A549 treated with ZK216348 at 1 μM for 4 hours (cell line): Measurements from ENCODE around the gene MYL11. TPM values are rescaled to one million over a fixed set of nuclear protein-coding genes. Genes with fewer than 3 reads are reported as not detected.

ENCODE experiments used
- total RNA-seq: library from RNA; stranded (reverse); fragments of 200-300 nt; extraction: Qiagen RNA extraction; gene quantifications from 5 replicates; pipeline ENCODE4 v1.2.3, GENCODE V29; 2022; ENCODE audit warnings: low read depth

The MYL11 gene, protein sequence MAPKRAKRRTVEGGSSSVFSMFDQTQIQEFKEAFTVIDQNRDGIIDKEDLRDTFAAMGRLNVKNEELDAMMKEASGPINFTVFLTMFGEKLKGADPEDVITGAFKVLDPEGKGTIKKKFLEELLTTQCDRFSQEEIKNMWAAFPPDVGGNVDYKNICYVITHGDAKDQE
- total RNA-seq = not detected in 5 replicates

DNA sequence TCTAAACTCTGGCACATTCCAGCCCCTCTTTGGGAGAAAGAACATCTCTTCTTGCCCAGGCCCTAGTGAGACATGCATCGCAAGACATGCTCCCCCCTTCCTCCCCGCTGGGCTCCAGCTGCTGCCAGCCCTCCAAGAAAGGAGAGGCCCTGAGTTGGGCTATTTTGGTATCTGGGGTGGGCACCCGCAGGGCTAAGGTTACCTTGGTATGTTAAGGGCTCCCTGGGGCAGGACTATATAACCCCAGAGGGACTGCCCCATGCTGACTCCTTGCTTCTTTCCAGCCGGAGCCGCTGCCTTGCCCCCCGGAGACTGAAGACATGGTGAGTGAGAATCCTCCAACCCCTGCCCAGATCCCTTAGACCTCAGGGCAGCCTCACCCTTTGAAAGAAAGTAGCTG, at the start of gene MYL11:
TSS of gene MYL11 (plus strand) at position 265 of the 400 bp plus-strand sequence. CDS start at position 321, 56 bp downstream.

DNA sequence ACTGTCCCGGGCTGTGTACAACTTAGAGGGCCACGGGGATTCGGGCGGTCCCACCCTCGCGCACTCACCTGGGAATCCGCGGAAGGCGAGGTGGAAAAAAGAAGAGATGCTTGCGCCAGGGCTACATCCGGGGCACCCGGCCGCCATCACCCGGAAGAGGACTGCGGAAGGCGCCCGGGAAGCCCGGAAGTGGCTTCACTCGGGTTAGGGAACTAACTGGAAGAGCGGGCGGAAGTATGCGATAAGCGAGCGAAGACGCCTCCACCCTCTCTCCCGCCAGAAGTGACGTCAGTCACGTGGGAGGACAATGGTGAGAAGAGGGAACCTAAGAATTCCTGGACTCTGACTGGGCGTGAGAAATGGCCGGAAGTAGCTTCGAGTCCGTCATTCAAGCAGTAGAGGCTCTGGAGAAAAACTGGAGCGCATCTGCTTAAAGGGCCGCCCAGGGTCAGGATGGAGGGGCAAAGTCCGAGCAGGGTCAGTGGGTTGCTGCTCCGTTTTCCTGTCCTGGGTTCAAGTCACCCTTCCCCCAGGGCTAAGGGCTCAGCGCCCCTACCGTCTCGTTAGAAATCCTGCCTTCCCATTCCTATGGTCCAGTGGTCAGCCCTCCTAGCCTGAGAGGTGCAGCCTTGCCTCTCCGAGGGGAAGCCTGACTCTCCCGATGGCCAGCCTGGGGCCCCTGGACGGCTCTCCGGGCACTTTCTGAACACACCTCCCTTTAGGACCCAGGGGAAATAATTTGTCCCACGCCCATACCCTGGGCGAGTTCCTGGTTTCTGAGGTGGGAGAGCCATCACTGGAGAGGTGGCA, 19.3 kb upstream of the MYL11 start, which contains the start of gene CD2BP2:
TSS of gene CD2BP2 (minus strand) at position 165 of the 810 bp plus-strand sequence. CDS start 627 bp downstream, outside the sequence.

DNA sequence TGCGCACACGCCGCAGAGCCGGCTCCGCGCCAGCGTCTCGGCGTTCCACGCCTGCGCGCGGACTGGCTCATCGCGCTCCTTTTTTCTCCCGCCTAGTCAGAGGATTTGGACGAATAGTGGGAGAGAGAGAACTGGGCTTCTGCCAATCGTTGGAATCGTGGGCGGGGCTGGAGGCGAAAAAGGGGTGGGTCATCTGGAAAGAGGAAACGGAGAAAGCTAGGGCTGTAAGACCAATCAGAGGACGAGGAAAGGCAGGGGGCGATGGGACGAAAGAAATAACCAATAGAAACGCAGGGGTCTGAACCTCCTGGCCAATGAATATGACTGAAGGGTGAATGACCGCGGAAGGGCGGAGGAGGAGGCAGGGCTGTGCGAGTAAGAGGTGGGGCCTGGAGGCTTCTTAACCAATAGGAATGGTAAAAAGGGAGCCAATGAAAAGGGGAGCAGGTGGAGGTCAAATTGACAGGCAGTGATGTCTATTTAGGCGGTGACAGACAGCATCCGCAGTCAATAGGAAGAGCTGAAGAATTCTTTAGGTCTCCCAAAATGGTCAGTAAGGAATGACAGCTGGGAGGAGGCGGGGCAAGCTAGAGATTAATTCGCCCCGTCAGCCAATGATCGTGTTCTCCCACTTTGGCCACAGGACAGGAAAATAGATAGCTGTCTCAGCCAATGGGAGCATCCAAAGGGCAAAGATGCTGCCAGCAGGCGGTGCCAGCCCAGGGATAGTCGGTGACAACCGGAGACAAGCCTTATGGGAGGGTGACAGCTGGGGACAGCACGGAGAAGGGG, 4.0 kb upstream of the MYL11 start, which contains the start of gene TBC1D10B:
TSS of gene TBC1D10B (minus strand) at position 39 of the 792 bp plus-strand sequence. CDS start 311 bp downstream, outside the sequence.

DNA sequence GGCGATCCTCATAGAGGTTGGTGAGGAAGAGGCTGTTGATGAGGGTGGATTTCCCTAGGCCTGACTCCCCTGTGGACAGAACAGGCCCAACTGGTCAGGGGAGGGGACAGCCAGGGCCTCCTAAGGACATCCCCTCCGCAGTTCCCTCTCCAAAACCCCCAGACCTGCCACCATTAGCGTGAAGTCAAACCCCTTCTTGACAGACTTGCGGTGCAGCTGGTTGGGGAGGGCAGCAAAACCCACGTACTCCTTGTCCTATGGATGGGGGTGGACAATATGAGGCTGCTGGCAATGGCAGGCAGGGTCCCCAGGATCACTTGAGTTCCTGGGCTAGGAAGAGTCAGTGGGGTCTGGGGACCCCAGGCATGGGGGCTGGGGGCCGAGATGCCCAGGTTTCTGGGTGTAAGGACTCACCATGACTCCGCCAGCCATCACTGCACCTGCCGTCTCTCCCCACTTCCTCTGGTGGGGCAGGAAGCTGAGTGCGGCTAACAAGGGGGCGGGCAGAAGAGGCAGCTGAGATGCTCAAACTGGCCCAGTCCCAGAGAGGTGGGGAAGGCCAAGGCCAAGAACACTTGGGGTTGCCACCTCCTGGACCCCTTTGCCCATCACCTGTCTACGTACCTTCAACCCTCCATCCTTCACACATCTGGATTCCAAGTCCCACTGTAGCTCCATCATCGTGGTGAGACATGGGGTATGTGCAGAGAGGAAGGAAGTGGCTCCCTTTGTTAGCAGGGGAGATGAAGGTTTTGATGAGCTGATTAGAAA, 7.7 kb downstream of the MYL11 start, which contains the start of gene SEPTIN1:
TSS of gene SEPTIN1 (minus strand) at position 451 of the 771 bp plus-strand sequence. CDS start at position 432, 19 bp downstream.

DNA sequence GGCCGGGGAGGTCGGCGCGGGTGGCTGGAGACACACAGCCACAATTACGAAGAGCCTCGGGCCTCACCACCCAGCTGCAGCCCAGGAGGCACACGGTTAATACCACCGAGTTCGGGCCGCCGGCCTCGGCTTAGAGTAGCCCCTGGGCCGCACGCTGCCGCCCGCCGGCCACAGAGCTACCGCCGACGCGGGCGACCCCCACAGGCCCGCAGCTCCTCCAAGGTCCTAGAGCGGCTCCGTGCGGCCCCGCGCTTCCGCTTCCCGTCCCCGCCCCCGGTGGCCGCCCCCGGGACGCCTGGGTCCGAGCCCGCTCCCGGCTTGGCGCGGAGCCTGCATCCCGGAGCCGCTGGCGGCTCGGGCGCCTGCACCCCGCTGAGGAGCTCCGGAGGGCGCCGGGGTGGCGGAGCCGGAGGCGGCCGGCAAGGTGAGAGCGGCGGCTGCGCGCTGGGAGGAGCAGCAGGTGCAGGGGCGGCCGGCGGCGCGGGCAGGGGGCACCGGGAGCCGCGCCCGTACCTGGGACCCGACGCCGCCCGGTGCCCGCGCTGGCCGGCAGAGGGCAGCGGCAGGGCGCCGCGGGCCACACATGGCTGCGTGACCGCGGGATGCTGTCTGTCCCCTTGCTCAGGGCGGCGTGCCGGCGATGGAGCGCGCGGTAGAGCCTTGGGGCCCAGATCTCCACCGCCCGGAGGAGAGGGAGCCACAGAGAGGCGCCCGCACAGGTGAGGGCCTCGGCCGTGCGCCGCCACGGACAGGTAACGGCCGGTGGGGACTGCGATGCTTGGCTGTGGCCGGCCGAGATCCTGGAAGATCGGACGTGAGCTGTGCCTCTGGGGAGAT, 20.8 kb downstream of the MYL11 start, which contains the start of gene ZNF48:
TSS of gene ZNF48 (plus strand) at position 266 of the 837 bp plus-strand sequence. CDS start at position 641, 375 bp downstream.

DNA sequence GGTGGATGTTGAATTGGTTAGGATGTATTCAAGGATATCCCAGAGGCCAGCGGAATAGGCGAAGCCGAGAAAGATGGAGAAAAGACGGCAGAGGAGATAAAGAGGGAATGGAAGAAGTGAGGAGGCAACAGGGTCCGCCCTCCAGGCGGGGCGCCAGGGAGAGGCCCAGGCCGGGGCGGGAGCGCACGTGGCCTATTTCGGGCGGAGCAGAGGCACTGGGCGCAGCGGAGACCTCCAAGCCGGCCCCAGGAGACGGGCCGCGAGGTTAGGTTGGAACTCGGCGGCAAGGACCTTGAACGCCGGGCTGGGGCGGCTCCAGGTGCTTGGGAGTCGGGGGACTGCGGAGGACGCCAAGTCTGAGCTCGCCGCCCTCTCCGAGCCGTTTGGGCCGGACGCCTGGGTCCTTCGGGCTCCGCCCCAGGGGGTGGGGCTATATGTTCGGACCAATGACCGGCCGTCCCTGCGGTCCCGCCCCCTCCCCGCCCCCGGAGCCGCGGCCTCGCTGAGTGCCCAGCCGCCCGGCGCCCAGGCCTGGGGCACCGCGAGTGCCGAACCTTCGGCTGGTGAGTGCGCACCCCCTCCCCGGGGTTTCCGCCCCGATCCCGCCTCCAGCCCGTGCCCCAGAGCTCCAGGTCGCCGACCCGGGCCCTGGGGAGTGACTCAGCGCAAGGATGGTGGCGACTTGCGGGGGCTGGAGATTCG, 32.7 kb downstream of the MYL11 start, which contains the start of gene ZNF771:
TSS of gene ZNF771 (plus strand) at position 505 of the 702 bp plus-strand sequence. CDS start 448 bp downstream, outside the sequence.

Other genes starting within 250 kb of the MYL11 start
- gene CORO1A, start 191.2 kb upstream of the MYL11 start, total RNA-seq = 2.7 to 5.1 TPM (median 3.0 TPM) in 5 replicates
- 162 to 210 TPM (median 202 TPM) in 5 replicates for gene BOLA2B, start 181.1 kb upstream of the MYL11 start, total RNA-seq
- 6.4 to 29.4 TPM (median 11.8 TPM) in 5 replicates for gene SLX1A, start 180.9 kb upstream of the MYL11 start, total RNA-seq
- gene SULT1A3, start 175.5 kb upstream of the MYL11 start, total RNA-seq = 4.1 to 12.4 TPM (median 7.9 TPM) in 5 replicates
- 0.62 to 3.6 TPM (median 2.0 TPM) in 5 replicates for gene NPIPB13, start 126.3 kb upstream of the MYL11 start, total RNA-seq
- 61.1 to 68.0 TPM (median 65.1 TPM) in 5 replicates for gene CD2BP2, start 19.5 kb upstream of the MYL11 start, total RNA-seq
- gene TBC1D10B, start 4.3 kb upstream of the MYL11 start, total RNA-seq = 19.1 to 34.9 TPM (median 33.6 TPM) in 5 replicates
- gene SEPTIN1, start 7.8 kb downstream of the MYL11 start, total RNA-seq = 1.9 to 2.3 TPM (median 2.2 TPM) in 5 replicates
- 11.3 to 14.8 TPM (median 13.1 TPM) in 5 replicates for gene ZNF48, start 20.6 kb downstream of the MYL11 start, total RNA-seq
- gene ZNF771, start 32.8 kb downstream of the MYL11 start, total RNA-seq = 2.9 to 6.7 TPM (median 6.1 TPM) in 5 replicates
- gene DCTPP1, start 55.2 kb downstream of the MYL11 start, total RNA-seq = 85.1 to 139 TPM (median 127 TPM) in 5 replicates
- 47.5 to 50.9 TPM (median 48.1 TPM) in 5 replicates for gene SEPHS2, start 71.1 kb downstream of the MYL11 start, total RNA-seq
- gene ITGAL, start 97.9 kb downstream of the MYL11 start, total RNA-seq = 0.15 to 0.32 TPM (median 0.20 TPM) in 3 of 5 replicates, not detected in the others
- gene ZNF768, start 151.8 kb downstream of the MYL11 start, total RNA-seq = 30.8 to 51.6 TPM (median 48.5 TPM) in 5 replicates
- 2.7 to 4.7 TPM (median 4.1 TPM) in 5 replicates for gene ZNF747, start 160.1 kb downstream of the MYL11 start, total RNA-seq
- 3.1 to 7.0 TPM (median 5.5 TPM) in 5 replicates for gene ZNF764, start 183.6 kb downstream of the MYL11 start, total RNA-seq
- gene ZNF688, start 196.9 kb downstream of the MYL11 start, total RNA-seq = 6.1 to 12.0 TPM (median 7.0 TPM) in 5 replicates
- gene ZNF785, start 210.9 kb downstream of the MYL11 start, total RNA-seq = not detected in 5 replicates
- gene ZNF689, start 235.6 kb downstream of the MYL11 start, total RNA-seq = 7.7 to 9.6 TPM (median 8.6 TPM) in 5 replicates